Caki2 (cell line): Measurements from ENCODE around the gene ZNF99. TPM values are rescaled to one million over a fixed set of nuclear protein-coding genes. Genes with fewer than 3 reads are reported as not detected.
"Not testable (repeated sequence)": the region's sequence is repeated elsewhere in the genome, so short reads cannot be mapped to it uniquely, and the experiment has no call there.

Experiments used
- DNase-seq: peaks from one replicate; pipeline ENCODE4 v3.0.0-alpha.2; 2015; ENCODE audit warnings: low read depth
- in situ Hi-C: cut with HindIII; loops from 2 replicates; pipeline ENCODE4 v1.10.0; 2016; ENCODE audit warnings: low sequenced_read_pairs, low pct_unique_long_range_greater_than_20kb, mixed read lengths
- total RNA-seq: library from RNA; depleted of rRNA; stranded (reverse); fragments of >200 nt; shearing (Covaris generic); gene quantifications from 2 replicates; pipeline ENCODE4 v1.2.3, GENCODE V29; 2014; ENCODE audit warnings: low replicate concordance; rRNA removed

ZNF99 gene
- not detected in 2 replicates for total RNA-seq

GRCh38 chr19:22783651-22784410 lies at the start of gene ZNF99:
TSS of gene ZNF99 (minus strand) at chr19:22784151. CDS start at chr19:22784016, 135 bp downstream.
- in situ Hi-C loops = no loop called here

DNA sequence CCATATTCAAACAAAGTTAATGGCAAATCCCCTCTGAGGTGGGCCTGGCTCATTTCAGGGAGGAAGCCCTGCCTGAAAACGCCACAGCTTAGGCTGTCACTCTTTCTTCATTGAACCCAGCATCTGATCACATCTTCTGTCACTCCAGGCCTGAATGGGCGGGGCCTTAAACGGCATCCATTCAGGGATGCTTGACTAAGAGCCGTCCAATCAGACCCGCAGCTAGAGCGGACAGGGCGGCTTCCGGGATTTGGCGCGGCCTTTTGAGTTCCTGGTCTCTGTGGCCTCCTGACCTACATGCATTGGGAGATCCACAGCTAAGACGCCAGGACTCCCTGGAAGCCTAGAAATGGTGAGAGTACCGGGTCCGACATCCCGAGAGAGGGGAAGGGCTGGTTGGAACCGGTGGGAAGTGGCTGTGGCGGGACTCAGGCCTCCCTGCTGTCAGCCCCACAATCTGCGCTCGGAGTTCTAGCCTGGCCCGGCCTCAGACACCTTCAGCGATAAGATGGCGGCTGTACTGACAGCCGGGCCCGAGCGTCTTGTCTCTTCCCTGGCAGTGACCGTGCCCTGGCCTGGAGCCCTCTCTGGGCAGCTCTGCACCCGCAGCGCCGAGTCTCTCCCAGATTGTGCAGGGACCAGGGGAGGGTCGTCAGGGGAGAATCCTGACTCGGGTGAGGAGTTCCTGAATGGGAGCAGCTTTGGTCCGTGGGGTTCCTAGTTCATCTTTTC lies 48.2 kb upstream of the ZNF99 start, which contains the start of gene ZNF723:
TSS of gene ZNF723 (plus strand) at position 261 of the 732 bp plus-strand sequence. CDS start at position 350, 89 bp downstream.
- in situ Hi-C loops = no loop called here

More at GRCh38 chr19:22783651-22784410, at the start of gene ZNF99:
- no peak for DNase-seq

GRCh38 chr19:22831211-22831610 lies 47.3 kb upstream of the ZNF99 start:
- in situ Hi-C loops = no loop called here
- no peak for DNase-seq

More for the DNA sequence above, 48.2 kb upstream of the ZNF99 start, which contains the start of gene ZNF723:
- no peak for DNase-seq

GRCh38 chr19:22814124-22814523 lies 30.2 kb upstream of the ZNF99 start:
- no peak for DNase-seq
- in situ Hi-C loops = no loop called here

GRCh38 chr19:22807061-22807835 lies 23.3 kb upstream of the ZNF99 start:
- DNase-seq = no peak
- in situ Hi-C loops = no loop called here

- in situ Hi-C loops = no loop called here
- DNase-seq = no peak
Observed at GRCh38 chr19:22806418-22806817, 22.5 kb upstream of the ZNF99 start.

GRCh38 chr19:22797040-22797439 lies 13.1 kb upstream of the ZNF99 start:
- no peak for DNase-seq
- in situ Hi-C loops = no loop called here

DNA sequence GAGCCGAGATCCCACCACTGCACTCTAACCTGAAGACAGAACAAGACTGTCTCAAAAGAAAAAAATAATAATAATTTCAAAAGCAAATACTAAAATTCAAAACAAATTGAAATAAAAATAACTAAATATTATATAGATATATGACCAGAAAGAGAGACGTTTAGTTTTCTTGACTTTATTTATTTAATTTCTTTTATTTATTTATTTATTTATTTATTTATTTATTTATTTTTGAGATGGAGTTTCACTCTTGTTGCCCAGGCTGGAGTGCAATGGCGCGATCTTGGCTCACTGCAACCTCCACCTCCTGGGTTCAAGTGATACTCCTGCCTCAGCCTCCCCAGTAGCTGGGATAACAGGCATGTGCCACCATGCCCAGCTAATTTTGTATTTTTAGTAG lies 8.9 kb upstream of the ZNF99 start:
- in situ Hi-C loops, DNase-seq: not testable (repeated sequence)

DNA sequence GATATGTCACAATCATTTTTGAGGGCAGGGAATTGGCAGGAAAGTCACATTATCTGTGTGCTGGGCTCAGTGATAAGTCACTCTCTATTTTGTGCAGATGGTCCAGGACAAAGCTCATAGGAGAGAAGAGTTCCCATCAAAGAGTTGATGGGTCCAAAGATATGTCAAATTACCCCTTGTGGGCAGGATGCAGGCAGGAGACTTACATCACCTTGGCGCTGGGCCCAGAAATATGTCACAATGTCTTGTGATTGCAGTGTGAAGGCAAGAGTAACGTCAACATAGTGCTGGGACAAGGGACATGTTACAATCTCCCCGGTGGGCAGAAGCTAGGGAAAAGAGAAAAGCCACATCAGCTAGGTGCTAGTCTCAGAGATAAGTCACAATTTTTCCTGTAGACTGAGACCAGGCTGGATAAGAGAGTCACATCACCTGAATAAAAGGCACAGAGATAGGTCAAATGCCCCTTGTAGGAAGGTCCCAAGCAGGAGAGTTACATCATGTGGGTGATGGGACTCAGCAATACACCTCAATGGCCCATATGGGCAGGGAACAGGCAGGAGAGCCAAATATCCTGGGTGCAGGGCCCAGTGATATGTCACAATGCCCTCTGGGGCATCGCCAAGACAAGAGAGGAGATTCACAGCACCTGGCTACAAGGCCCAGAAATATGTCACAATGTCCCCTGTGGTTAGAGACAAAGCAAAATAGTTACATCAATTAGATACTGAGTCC lies 47.9 kb downstream of the ZNF99 start:
- no peak for DNase-seq
- in situ Hi-C loops = no loop called here

DNA sequence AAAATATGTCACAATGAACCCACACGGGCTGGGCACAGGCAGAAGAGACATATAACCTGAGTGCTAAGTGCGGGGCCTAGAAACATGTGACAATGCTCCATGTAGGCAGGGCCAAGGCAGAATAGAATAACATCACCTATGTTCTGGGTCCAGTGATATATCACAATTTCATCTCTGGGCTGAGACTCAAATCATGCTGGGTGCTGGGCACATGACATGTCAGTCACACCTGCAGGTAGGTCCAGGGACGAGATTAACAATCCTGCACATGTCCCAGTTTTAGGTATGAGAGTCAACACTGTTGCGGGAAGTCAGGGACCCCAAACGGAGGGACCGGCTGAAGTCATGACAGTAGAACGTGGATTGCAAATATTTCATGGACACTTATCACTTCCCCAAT lies 50.3 kb downstream of the ZNF99 start:
- DNase-seq = no peak
- in situ Hi-C loops = no loop called here

DNA sequence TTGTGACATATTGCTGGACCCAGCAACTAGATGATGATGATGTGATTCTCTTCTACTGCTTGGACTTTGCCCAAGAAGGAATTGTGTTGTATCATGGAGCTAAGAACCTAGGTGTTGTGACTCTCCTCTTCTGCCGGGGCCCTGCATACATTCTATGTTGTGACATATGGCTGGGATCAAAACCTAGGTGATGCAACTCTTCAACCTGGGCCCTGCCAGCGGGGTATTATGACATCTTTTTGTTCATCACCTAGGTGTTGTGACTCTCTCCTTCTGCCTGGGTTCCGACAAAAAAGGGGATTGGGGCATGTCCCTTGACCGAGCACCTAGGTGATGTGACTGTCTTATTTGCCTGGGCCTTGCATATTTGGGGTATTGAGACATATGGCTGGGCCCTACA lies 55.7 kb downstream of the ZNF99 start:
- in situ Hi-C loops, DNase-seq: not testable (repeated sequence)

DNA sequence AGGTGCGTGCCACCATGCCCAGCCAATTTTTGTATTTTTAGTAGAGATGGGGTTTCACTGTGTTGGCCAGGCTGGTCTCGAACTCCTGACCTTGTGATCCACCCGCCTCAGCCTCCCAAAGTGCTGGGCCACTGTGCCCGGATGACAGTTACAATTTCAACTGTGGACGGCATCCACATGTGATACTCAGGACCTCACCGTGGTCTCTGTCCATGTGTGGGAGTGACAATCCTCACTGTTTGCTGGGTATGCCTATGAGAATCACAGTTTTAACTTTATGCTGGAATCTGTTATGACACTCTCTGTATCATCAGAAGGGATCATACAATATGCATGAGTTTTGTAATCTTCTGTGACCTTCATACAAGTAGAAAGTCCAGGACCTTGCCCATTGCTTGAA lies 62.4 kb downstream of the ZNF99 start:
- DNase-seq, in situ Hi-C loops: not testable (repeated sequence)

- in situ Hi-C loops = no loop called here
Observed at GRCh38 chr19:22708983-22709382, 75.0 kb downstream of the ZNF99 start.

DNA sequence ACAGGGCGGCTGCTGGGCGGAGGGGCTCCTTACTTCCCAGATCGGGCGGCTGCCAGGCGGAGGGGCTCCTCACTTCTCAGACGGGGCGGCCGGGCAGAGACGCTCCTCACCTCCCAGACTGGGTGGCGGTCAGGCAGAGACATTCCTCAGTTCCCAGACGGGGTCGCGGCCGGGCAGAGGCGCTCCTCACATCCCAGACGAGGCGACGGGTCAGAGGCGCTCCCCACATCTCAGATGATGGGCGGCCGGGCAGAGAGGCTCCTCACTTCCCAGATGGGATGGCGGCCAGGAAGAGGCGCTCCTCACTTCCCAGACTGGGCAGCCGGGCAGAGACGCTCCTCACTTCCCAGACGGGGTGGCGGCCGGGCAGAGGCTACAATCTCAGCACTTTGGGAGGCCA lies 80.9 kb downstream of the ZNF99 start:
- DNase-seq, in situ Hi-C loops: not testable (repeated sequence)

More at GRCh38 chr19:22708983-22709382, 75.0 kb downstream of the ZNF99 start:
- no peak for DNase-seq

GRCh38 chr19:22702661-22703060 lies 81.3 kb downstream of the ZNF99 start:
- in situ Hi-C loops, DNase-seq: not testable (repeated sequence)
